Duodenal mucosa (tissue), 2 donors: ENCODE data around the gene NPBWR2.
A peak's percentile ranks its signal among the peaks of the same experiment; 100 is the strongest.

Experiments
- H3K27ac ChIP-seq: one replicate; pipeline ENCODE4 v1.7.0; 2013; ENCODE audit warnings: low read depth, low read length
- H3K27me3 ChIP-seq, 2 donors: one replicate each; pipeline ENCODE4 v1.7.0; 2013; ENCODE audit warnings: low read length in 2 of 2, control low read depth in 1 of 2; ENCODE audit not compliant: insufficient read depth in 2 of 2, control insufficient read depth in 1 of 2
- H3K36me3 ChIP-seq, 2 donors: one replicate each; pipeline ENCODE4 v1.7.0; 2013; ENCODE audit warnings: low read length in 2 of 2, control low read depth in 1 of 2; ENCODE audit not compliant: insufficient read depth in 2 of 2, control insufficient read depth in 1 of 2
- H3K4me1 ChIP-seq, 2 donors: one replicate each; pipeline ENCODE4 v1.7.0; 2013; ENCODE audit warnings: low read length in 2 of 2, control low read depth in 1 of 2; ENCODE audit not compliant: insufficient read depth in 2 of 2, control insufficient read depth in 1 of 2
- H3K4me3 ChIP-seq, 2 donors: one replicate each; pipeline ENCODE4 v1.7.0; 2013; ENCODE audit warnings: low read length in 2 of 2, low read depth in 1 of 2
- H3K9ac ChIP-seq, 2 donors: one replicate each; pipeline ENCODE4 v1.7.0; 2013; ENCODE audit warnings: low read length in 2 of 2, low read depth in 1 of 2
- H3K9me3 ChIP-seq, 2 donors: one replicate each; pipeline ENCODE4 v1.7.0; 2013; ENCODE audit warnings: low read length in 2 of 2, control low read depth in 1 of 2; ENCODE audit not compliant: control insufficient read depth in 1 of 2

NPBWR2 gene

DNA sequence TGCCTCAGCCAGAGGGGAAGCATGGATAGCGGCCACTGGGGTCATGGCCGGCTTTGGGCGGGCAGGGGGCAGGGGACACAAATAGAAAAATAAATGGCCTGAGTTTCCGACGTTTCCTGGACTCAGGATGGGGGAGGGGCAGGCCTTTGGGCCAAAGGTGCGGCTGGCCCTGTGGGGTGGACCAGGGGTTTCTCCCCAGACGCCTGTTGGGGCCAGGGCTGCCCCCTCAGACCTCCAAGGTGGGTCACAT lies 50.8 kb downstream of the NPBWR2 start:
- Histone ChIP-seq H3K4me1 (peaks cover 5 to 6% of the 10 kb centered on the region in 2 donors), H3K36me3 (no peaks in the 10 kb centered on the region), H3K9me3 (no peaks in the 10 kb centered on the region), H3K4me3 (no peak overlapping the region), H3K27ac (no peak overlapping the region), H3K27me3 (peaks cover 46 to 52% of the 10 kb centered on the region in 2 donors), H3K9ac (no peak overlapping the region)

DNA sequence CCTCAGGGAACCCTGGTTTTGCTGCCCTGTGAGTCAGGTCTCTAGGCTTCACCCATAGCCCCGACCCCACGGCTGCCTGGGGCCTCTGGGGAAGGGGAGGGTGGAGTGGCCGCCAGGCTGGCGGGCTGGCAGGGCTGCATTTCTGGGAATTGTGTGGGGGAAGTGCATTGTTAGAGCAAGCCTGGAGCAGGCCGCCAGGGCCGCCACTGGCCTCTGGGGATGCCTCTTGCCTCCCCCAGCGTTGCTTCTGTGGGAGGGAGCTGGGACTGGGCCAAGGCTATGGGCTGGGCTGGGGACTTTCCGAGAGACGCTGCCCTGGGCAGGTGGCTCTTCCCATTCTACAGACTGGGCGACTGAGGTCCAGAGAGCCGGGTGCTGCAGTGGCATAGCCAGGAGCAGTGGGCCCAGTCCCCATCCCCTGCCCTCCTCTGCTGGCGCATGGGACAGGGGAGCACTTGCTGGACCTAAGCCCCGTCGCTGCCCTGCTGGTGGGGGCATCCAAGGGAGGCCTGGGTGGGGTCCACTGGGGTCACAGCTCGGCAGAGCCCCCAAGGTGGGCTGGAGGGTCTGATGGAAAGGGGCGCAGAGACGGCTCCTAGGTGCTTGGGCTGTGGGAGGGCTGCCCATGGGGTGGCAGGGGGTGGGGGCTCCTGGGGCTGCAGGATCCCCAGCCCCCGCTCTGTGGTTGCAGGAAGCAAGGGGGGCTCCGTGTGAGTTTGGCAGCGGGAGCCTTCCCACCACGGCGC lies 51.3 kb downstream of the NPBWR2 start:
- Histone ChIP-seq H3K4me3 (no peak overlapping the region), H3K9ac (no peak overlapping the region)

DNA sequence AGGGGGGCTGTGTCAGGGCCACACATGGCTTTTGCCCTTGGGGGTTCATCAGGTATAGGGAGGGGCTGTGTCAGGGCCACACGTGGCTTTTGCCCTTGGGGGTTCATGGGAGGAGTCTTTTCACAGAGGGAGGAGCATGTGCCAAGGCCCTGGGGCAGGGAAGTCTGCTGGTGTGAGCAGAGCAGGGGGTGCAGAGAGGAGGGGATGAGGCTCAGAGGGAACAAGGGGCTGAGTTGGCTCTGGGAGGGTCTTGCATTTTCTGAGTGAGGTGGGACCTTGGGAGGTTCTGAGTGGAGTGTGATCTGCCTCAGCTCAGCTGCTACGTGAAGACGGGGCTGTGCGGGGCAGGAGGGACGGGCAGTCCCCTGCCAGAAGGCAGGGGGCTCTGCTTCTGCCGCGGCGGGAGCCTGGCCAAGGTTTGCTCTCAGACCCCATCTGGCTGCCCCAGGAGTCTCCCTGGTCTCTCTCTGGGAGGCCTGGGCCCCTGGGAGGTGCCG lies 51.9 kb downstream of the NPBWR2 start:
- peaks cover 5 to 6% of the 10 kb centered on the region in 2 donors for H3K4me1 ChIP-seq
- no peak overlapping the region for H3K4me3 ChIP-seq
- no peaks in the 10 kb centered on the region for H3K36me3 ChIP-seq
- H3K9ac ChIP-seq, result no peak overlapping the region
- H3K27me3 ChIP-seq, result peaks cover 56 to 61% of the 10 kb centered on the region in 2 donors
- H3K27ac ChIP-seq, result peak overlapping the region; percentile 62
- H3K9me3 ChIP-seq, result no peaks in the 10 kb centered on the region

More for the DNA sequence above, 51.3 kb downstream of the NPBWR2 start:
- Histone ChIP-seq H3K4me1 (peaks cover 5 to 6% of the 10 kb centered on the region in 2 donors), H3K27ac (peak overlapping the region; percentile 62), H3K27me3 (peaks cover 51 to 57% of the 10 kb centered on the region in 2 donors), H3K9me3 (no peaks in the 10 kb centered on the region), H3K36me3 (no peaks in the 10 kb centered on the region)

DNA sequence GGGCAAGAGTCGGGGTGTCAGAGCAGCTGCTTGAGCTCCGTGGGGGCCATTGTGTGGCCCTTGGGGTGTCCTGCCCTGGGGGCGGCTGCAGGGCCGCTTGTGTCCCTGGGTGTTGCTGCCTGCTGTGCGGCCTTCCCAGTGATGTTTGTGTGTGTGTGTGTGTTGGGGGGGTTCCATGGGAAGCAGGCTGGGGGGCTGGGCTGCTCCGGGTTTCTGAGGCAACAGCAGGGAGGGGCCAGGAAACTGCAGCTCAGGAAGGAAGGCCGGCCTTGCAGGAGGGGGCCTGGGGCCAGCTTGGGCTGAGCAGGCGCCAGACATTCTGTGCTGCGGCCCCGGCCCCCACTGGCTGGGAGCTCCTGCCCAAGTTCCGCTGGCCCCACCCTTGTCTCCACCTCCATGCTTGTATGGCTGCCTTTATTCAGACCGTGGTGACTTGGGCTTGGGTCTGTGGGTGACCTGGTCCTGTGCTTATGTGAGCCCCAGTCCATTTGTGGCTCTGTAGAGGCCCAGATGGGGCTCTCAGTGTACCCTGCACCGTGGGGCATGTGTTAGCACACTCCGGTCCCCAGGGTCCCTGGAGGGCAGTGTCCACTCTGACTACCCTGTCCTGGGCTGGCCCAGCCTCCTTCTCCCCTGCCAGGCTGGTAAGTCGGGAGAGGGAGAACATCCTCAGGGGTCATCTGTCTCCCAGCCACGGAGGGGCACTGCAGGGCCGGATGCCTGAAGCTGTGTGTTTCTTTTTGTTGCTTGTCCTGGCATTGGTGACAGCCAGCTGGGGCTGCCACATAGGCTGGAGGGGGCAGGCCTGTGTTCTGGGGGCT lies 53.3 kb downstream of the NPBWR2 start:
- peaks cover 5 to 6% of the 10 kb centered on the region in 2 donors for H3K4me1 ChIP-seq

More for the DNA sequence above, 53.3 kb downstream of the NPBWR2 start:
- H3K9ac ChIP-seq, result no peak overlapping the region
- peaks cover 64 to 68% of the 10 kb centered on the region in 2 donors for H3K27me3 ChIP-seq
- no peaks in the 10 kb centered on the region for H3K36me3 ChIP-seq
- no peak overlapping the region for H3K4me3 ChIP-seq
- peak overlapping the region; percentile 42 for H3K27ac ChIP-seq
- H3K9me3 ChIP-seq, result no peaks in the 10 kb centered on the region
